SH-SY5Y (cell line): Measurements from ENCODE around the gene ZCCHC14.

ENCODE experiments used
- GATA2 ChIP-seq: IDR thresholded peaks from 2 replicates; pipeline ENCODE4 v1.6.1; 2011; ENCODE audit warnings: mild to moderate bottlenecking, low read depth, low read length
- GATA3 ChIP-seq: IDR thresholded peaks from 2 replicates; pipeline ENCODE4 v1.6.1; 2011; ENCODE audit warnings: low read depth, mild to moderate bottlenecking, low read length, moderate library complexity

- TF ChIP-seq GATA2 (no peak), GATA3 (no peak)
These were observed 13.0 kb upstream of the ZCCHC14 start for GRCh38 chr16:87505834-87506233.
